Small intestine (tissue), 7 donors: Measurements from ENCODE around the gene GBX2. TPM values are rescaled to one million over a fixed set of nuclear protein-coding genes. Genes with fewer than 3 reads are reported as not detected.

Source experiments
- DNase-seq, 2 donors: peaks; one replicate each; pipeline versions ENCODE4 v3.0.0 to v3.0.0-alpha.2; 2013
- FAIRE-seq: peaks from 2 replicates; lab custom pipeline; 2012; peaks lifted over from hg19 to GRCh38; lab: Jason Lieb, UNC
- H3K27ac ChIP-seq, 3 donors: one replicate each; pipeline ENCODE4 v1.5.1; 2013; ENCODE audit warnings: low read length in 2 of 3, mild to moderate bottlenecking in 2 of 3, control low read depth in 1 of 3, inconsistent platforms in 1 of 3, low read depth in 1 of 3, moderate library complexity in 1 of 3
- H3K27me3 ChIP-seq, 3 donors: one replicate each; pipeline ENCODE4 v1.6.1; 2013; ENCODE audit warnings: low read length in 3 of 3, inconsistent platforms in 1 of 3; ENCODE audit not compliant: control insufficient read depth in 3 of 3, insufficient read depth in 3 of 3
- H3K36me3 ChIP-seq, 3 donors: one replicate each; pipeline ENCODE4 v1.6.1; 2013; ENCODE audit warnings: low read length in 3 of 3, inconsistent platforms in 1 of 3, low read depth in 1 of 3, mild to moderate bottlenecking in 1 of 3, moderate library complexity in 1 of 3; ENCODE audit not compliant: control insufficient read depth in 3 of 3, insufficient read depth in 2 of 3
- H3K4me1 ChIP-seq, 3 donors: one replicate each; pipeline ENCODE4 v1.6.1; 2013; ENCODE audit warnings: low read length in 2 of 3, inconsistent platforms in 1 of 3, low read depth in 1 of 3, mild to moderate bottlenecking in 1 of 3, moderate library complexity in 1 of 3; ENCODE audit not compliant: control insufficient read depth in 3 of 3, insufficient read depth in 2 of 3
- H3K4me3 ChIP-seq, 3 donors: one replicate each; pipeline ENCODE4 v1.5.1; 2013; ENCODE audit warnings: low read length in 3 of 3, control low read depth in 1 of 3, inconsistent platforms in 1 of 3, low read depth in 1 of 3, mild to moderate bottlenecking in 1 of 3, moderate library complexity in 1 of 3
- H3K9me3 ChIP-seq, 2 donors: one replicate each; pipeline ENCODE4 v1.6.1; 2013; ENCODE audit warnings: low read depth in 1 of 2, low read length in 1 of 2; ENCODE audit not compliant: control insufficient read depth in 2 of 2, insufficient read depth in 1 of 2
- WGBS, 3 donors: extraction: QIAGEN DNeasy Blood & Tissue Kit; methylation state at CpG; one replicate each; pipeline ENCODE4 v1.1.7; 2013; 5-methylcytosine and 5-hydroxymethylcytosine counted together
- polyA plus RNA-seq, 4 donors: library from polyadenylated mRNA; stranded (reverse) in 3 of 4; unstranded in 1 of 4; fragments of 200-250 nt in 3 of 4; fragments of 120-200 nt in 1 of 4; gene quantifications; one replicate each; pipeline versions ENCODE4 v1.2.1 to v1.2.3, GENCODE V29; 2013
- donor health status: healthy with polysubstance abuse.
- donor health status: control.
- donor health status: control.
- donor health status: Bipolar disorder and iron deficiency.
- donor health status: healthy.

GBX2 gene
- polyA plus RNA-seq, 4 donors: not detected

- 53 to 78% (median 61%) methylated on average over 5 of the region's 5 CpGs for WGBS, 3 donors
- no peaks in the 10 kb centered on the region for H3K4me1 ChIP-seq
- H3K36me3 ChIP-seq: no peaks in the 10 kb centered on the region
- H3K27ac ChIP-seq: no peak overlapping the region
- FAIRE-seq (no peak), DNase-seq (no peak)
- H3K4me3 ChIP-seq: no peak overlapping the region
- peaks cover 7 to 21% (median 7%) of the 10 kb centered on the region in 3 donors for H3K27me3 ChIP-seq
- peaks cover 0 to 9% of the 10 kb centered on the region in 2 donors for H3K9me3 ChIP-seq
Measured at GRCh38 chr2:236209996-236210395, 41.8 kb upstream of the GBX2 start.

GRCh38 chr2:236209535-236209934, 41.3 kb upstream of the GBX2 start:
- Histone ChIP-seq H3K27me3 (peaks cover 6 to 22% (median 8%) of the 10 kb centered on the region in 3 donors), H3K9me3 (peaks cover 0 to 14% of the 10 kb centered on the region in 2 donors), H3K4me1 (no peaks in the 10 kb centered on the region), H3K4me3 (no peak overlapping the region), H3K36me3 (no peaks in the 10 kb centered on the region), H3K27ac (no peak overlapping the region)
- DNase-seq: no peak
- FAIRE-seq: no peak
- 59 to 66% (median 63%) methylated on average over 6 of the region's 6 CpGs for WGBS, 3 donors

- Histone ChIP-seq H3K4me1 (no peaks in the 10 kb centered on the region), H3K4me3 (no peak overlapping the region), H3K36me3 (no peaks in the 10 kb centered on the region), H3K27ac (no peak overlapping the region), H3K27me3 (peaks cover 0 to 13% (median 2%) of the 10 kb centered on the region in 3 donors), H3K9me3 (peaks cover 0 to 15% of the 10 kb centered on the region in 2 donors)
- DNase-seq (no peak), FAIRE-seq (no peak)
- WGBS, 3 donors: 77 to 80% (median 78%) methylated on average over 28 of the region's 28 CpGs
Measured at GRCh38 chr2:236208019-236208926, 40.1 kb upstream of the GBX2 start.

- peaks cover 0 to 13% (median 2%) of the 10 kb centered on the region in 3 donors for H3K27me3 ChIP-seq
- FAIRE-seq: no peak
- WGBS, 3 donors: 84 to 86% (median 85%) methylated on average over 11 of the region's 11 CpGs
Measured at GRCh38 chr2:236207472-236207871, 39.3 kb upstream of the GBX2 start.

DNA sequence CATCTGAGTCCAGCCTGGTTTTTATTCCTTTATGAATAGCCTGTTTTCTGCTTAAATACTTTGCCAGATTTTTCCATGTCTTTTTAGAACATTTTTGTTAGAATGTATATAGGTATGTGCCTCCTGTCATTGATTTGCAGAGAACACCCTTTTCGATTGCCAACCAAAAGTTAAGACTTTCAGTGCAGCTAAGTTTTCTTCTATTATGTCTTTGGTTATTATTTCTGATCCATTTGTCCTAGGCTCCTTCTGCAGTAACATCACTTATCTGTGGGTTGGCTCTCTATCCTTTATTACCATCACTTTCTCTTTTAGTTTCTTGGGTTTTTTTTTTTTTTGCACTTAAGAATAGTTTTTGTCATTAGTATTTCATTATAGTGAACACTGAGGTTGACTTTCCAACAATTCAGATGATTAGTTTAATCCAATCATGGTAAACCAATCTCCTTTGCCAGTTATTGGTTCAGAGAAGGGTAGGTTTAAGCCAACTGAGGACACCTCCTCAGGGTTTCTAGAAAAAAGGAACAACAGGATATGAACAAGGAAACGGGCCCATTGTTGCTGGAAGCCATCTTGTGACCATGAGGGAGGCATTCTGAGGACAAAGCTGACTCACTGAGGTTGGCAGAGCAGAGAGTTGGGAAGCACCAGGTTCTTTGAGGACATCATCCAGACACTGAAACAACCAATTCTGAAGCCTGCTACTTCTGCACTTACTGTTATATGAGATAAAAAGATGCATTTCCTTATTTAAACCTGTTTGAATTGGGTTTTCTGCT, 37.9 kb upstream of the GBX2 start:
- DNase-seq (no peak), FAIRE-seq (no peak)
- Histone ChIP-seq H3K36me3 (no peaks in the 10 kb centered on the region), H3K4me3 (no peak overlapping the region), H3K9me3 (peaks cover 0 to 15% of the 10 kb centered on the region in 2 donors), H3K27ac (no peak overlapping the region), H3K27me3 (peaks cover 0 to 13% (median 2%) of the 10 kb centered on the region in 3 donors), H3K4me1 (no peaks in the 10 kb centered on the region)
- WGBS, 3 donors: 73 to 85% (median 83%) methylated on average over 2 of the region's 2 CpGs

More at GRCh38 chr2:236207472-236207871, 39.3 kb upstream of the GBX2 start:
- Histone ChIP-seq H3K36me3 (no peaks in the 10 kb centered on the region), H3K9me3 (peaks cover 0 to 15% of the 10 kb centered on the region in 2 donors), H3K4me1 (no peaks in the 10 kb centered on the region), H3K4me3 (no peak overlapping the region), H3K27ac (no peak overlapping the region)
- no peak for DNase-seq

- no peak for DNase-seq
- Histone ChIP-seq H3K36me3 (no peaks in the 10 kb centered on the region), H3K4me3 (no peak overlapping the region), H3K27ac (no peak overlapping the region), H3K4me1 (no peaks in the 10 kb centered on the region), H3K27me3 (peaks cover 0 to 9% (median 2%) of the 10 kb centered on the region in 3 donors), H3K9me3 (peaks cover 0 to 15% of the 10 kb centered on the region in 2 donors)
- WGBS, 3 donors: 89 to 95% (median 93%) methylated on average over 5 of the region's 5 CpGs
- no peak for FAIRE-seq
Measured at GRCh38 chr2:236204953-236205352, 36.8 kb upstream of the GBX2 start.

DNA sequence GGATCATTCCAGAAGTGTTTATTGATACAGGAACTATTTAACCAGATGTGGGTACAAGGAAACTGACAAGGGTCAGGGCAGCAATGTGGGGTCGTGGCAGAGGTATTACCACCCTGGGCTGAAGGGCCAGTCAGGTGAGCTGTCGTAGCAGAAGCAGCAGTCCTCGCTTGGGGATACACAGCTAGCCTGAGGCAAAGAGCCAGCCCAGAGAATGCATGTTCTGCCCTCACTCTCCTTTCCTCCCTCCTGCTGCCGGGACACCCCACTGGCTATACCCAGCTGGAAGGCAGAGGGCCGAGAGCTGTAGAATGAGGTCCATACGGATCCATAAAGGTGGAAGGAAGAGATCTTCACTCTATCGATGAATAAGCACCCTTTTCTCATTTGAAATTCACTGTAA, 32.2 kb upstream of the GBX2 start:
- DNase-seq: no peak
- 51 to 64% (median 60%) methylated on average over 7 of the region's 7 CpGs for WGBS, 3 donors
- Histone ChIP-seq H3K9me3 (peaks cover 0 to 9% of the 10 kb centered on the region in 2 donors), H3K27me3 (peaks cover 0 to 5% (median 2%) of the 10 kb centered on the region in 3 donors), H3K4me3 (no peak overlapping the region), H3K4me1 (no peaks in the 10 kb centered on the region), H3K27ac (no peak overlapping the region), H3K36me3 (no peaks in the 10 kb centered on the region)
- no peak for FAIRE-seq

- no peaks in the 10 kb centered on the region for H3K27me3 ChIP-seq
- no peak for FAIRE-seq
- no peaks in the 10 kb centered on the region for H3K4me1 ChIP-seq
- no peak overlapping the region for H3K27ac ChIP-seq
- DNase-seq: no peak
- H3K36me3 ChIP-seq: no peaks in the 10 kb centered on the region
- 71 to 77% (median 77%) methylated on average over 7 of the region's 7 CpGs for WGBS, 3 donors
- no peaks in the 10 kb centered on the region for H3K9me3 ChIP-seq
- H3K4me3 ChIP-seq: no peak overlapping the region
Measured at GRCh38 chr2:236196366-236196765, 28.2 kb upstream of the GBX2 start.
